OCI-LY3 (cell line): ENCODE results near the gene LRP5.

Experiments used
- CTCF ChIP-seq: fragments of 200-600, 300-600 bp; sonication (generic); IDR thresholded peaks from 2 replicates; pipeline ENCODE4 v1.5.1; 2014; ENCODE audit warnings: antibody characterized with exemption, low read length, low read depth
- EZH2phosphoT487 ChIP-seq: fragments of 200-600 bp; shearing (Covaris generic); IDR thresholded peaks from 2 replicates; pipeline ENCODE4 v1.6.1; 2018; ENCODE audit warnings: antibody characterized with exemption, mixed run types, low read depth

GRCh38 chr11:68340784-68341556 lies 28.6 kb downstream of the LRP5 start:
- TF ChIP-seq CTCF (no peak), EZH2phosphoT487 (no peak)
